GM21381 (cell line): ENCODE measurements around the gene ZNF366.

Experiments used
- ATAC-seq: cut with Tn5 transposase; IDR thresholded peaks from one replicate; pipeline ENCODE4 v1.9.1; 2021; ENCODE audit warnings: mild to moderate bottlenecking, moderate library complexity; ENCODE audit not compliant: unreplicated experiment

Gene ZNF366, protein sequence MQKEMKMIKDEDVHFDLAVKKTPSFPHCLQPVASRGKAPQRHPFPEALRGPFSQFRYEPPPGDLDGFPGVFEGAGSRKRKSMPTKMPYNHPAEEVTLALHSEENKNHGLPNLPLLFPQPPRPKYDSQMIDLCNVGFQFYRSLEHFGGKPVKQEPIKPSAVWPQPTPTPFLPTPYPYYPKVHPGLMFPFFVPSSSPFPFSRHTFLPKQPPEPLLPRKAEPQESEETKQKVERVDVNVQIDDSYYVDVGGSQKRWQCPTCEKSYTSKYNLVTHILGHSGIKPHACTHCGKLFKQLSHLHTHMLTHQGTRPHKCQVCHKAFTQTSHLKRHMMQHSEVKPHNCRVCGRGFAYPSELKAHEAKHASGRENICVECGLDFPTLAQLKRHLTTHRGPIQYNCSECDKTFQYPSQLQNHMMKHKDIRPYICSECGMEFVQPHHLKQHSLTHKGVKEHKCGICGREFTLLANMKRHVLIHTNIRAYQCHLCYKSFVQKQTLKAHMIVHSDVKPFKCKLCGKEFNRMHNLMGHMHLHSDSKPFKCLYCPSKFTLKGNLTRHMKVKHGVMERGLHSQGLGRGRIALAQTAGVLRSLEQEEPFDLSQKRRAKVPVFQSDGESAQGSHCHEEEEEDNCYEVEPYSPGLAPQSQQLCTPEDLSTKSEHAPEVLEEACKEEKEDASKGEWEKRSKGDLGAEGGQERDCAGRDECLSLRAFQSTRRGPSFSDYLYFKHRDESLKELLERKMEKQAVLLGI

DNA sequence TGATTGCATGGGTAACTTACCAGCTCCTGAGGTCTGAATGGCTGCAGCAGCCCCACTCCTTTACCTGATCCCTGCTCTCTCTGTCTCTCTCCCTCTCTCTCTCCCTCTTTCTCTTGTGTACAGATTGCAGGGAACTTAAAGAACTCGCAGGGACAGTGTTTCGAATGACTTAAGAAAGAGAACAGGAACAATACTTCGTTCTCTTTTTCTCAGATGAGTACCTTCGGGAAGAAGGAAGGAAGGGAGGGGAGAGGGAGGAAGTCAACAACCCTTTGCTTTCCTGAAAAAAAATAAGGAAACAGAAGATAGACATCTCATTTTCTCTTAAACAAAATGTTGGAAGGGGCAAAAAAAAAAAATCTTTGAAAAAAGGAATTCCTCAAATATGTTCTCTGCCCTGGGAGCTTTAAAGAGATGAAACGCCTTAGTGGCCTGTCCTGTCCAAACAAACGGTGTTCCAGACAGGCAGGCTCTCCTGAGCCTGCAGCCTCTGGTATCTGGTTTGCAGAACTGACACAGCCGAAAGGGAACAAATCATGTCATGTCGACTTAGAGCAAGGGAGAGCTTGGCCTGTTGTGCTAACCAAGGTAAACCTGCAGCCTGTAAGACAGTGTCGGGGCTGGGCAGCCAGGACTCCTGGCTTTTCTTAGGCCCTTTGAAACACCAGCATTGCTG, at the start of gene ZNF366:
Gene ZNF366 (minus strand): TSS at position 180 of the 676 bp plus-strand sequence. CDS start 45,914 bp downstream, outside the sequence.
- ATAC-seq = no peak

DNA sequence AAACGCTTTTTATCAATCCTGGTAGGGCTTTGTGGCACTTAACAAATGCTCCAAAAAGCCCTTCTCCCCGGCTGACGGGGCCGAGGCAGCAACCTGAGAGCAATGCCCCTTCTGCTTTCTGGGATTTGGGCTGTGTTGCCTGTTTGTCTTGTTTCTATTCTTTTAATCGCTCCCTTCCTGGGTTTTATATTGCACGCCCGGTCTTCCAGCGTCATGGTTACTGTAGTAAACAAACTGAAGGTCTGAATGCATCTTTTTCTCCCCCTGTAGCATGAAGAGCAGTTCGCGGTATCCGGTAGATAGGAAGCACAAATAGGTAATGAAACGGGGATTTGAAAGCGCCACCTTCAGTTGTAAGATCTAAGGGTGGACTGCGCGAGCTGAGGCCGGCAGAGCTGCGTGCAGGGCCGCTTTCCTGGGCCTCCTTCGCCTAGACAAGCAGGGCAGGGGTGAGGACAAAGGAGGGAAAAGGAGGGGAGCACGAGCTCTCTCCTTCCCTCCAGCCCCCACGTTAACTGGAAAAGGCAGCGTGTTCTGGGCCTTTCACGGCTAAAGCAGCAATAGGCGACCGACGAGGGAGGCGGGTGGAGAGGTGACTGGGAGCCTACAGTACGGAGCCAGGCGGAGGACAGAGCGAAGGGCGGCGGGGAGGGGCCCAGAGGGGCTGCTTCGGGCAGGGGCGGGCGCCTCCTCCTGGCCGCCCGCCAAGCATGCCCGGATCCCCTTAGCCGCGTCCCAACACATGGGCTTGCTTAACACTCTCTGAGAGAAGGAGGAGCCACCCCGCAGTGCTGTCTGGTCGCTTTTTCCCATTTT, 49.3 kb upstream of the ZNF366 start:
- peak; percentile 74 for ATAC-seq

DNA sequence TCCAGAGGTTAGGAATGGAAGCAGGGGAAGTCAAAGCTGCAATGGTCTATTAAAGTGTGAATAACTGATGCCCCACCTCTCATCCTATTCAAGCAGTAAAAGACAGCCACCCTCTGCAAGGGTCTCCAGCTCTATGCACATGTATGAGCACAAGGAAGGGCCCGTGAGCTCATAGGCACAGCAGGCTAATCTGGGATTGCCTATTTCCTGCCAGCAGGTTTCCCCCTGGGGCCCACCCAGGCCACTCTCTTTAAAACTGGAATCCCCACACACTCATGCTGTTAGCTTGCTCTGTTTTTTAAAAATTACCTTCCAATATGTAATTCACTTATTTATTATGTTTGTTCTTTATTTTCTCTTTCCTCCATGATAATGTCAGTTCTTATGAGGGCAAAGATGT, 48.7 kb upstream of the ZNF366 start:
- ATAC-seq = no peak

DNA sequence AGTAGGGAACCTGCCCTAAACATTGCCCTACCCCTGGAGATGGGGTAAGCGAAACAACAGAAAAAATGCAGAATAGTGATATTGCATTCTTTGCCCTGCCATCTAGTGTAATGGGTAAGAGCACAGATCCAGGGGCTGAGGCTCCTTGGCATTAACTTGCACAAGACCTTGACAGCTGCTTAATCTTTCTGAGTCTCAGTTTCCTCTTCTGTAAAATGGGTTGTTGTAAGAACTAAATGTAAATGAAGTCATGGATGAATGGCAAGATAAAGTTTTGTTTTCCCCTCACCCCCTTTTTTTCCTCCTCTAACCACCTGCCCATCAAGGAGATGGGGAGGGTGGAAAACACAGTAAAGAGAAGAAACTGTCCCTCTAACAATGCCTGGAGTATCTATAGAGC, 47.7 kb upstream of the ZNF366 start:
- ATAC-seq = no peak

DNA sequence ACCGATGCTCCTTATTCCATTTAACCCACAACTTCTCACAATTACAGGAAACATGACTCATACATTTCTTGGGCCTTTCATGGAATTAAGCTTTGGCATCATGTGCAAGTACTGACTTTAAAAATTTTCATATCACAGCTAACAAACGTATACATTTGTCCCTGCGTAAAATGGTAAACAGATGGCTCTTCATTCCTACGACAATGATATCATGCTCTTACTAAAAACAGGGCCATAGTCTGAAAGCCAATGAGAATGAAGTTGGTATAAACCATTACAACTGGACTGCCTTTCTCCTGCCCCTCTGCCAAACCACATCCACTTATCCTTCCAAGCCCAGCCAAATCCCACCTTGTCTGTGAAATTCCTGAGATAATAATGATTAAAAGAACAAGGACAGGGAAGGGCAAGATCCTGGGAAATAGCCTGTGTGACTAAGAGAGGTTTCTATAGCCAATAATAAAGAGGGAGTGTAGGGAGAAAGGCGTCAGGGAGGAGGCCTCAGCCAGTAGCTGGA, 44.9 kb upstream of the ZNF366 start:
- ATAC-seq = no peak

DNA sequence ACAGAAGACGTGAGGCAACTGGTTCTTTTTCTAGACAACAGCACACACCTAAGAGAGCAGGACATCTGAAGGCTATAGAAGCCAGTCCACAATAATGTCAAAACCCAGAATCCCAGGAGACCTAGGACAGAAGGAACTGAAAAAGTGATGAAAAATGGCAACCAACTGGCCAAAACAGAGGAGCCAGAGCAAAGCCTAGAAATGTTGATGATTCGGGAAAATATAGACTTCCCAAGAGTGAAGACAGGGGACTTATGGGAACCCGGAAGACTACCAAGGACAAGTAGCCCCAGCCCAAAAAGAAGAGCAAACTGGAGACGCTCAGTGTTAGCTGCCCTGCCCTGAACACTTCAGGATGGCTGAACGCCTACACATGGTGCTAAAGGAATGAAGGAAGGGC, 43.4 kb upstream of the ZNF366 start:
- ATAC-seq = no peak

DNA sequence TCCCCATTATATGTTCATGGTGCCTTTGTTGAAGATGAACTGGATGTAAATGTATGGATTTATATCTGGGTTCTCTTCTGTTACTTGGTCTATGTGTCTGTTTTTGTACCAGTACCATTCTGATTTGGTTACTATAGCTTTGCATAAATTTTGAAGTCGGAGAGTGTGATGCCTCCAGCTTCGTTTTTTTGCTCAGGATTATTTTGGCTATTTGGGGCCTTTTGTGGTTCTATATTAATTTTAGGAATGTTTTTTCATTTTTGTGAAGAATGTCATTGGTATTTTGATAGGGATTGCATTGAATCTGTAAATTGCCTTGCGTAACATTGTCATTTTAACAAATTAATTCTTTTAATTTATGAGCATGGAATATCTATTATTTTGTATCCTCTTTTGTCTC, 36.6 kb upstream of the ZNF366 start:
- ATAC-seq = no peak

DNA sequence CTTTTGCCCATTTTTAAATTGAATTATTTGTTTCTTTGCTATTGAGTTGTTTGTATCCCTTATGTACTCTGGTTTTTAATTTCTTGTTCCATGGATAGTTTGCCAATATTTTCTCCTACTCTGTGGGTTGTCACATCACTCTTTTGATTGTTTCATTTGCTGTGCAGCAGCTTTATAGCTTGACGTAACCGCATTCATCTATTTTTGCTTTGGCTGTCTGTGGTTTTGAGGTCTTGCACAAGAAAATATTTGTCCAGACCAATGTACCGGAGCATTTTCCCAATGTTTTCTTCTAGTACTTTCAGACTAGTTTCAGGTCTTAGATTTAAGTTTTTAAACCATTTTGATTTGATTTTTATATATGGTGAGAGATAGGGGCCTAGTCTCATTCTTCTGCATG, 36.2 kb upstream of the ZNF366 start:
- ATAC-seq = no peak

DNA sequence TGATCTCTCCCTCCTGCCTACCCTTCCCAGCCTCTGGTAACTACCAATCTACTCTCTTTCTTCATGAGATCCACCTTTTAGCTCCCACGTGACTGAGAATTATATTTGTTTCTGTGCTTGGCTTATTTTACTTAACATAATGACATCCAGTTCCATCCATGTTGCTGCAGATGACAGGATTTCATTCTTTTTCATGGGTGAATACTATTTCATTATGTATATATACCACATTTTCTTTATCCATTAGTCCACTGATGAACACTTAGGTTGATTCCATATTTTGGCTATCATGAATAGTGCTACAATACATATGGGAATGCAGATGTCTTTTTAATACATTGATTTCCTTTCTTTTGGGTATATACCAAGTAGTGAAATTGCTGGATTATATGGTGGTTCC, 35.5 kb upstream of the ZNF366 start:
- ATAC-seq = no peak

DNA sequence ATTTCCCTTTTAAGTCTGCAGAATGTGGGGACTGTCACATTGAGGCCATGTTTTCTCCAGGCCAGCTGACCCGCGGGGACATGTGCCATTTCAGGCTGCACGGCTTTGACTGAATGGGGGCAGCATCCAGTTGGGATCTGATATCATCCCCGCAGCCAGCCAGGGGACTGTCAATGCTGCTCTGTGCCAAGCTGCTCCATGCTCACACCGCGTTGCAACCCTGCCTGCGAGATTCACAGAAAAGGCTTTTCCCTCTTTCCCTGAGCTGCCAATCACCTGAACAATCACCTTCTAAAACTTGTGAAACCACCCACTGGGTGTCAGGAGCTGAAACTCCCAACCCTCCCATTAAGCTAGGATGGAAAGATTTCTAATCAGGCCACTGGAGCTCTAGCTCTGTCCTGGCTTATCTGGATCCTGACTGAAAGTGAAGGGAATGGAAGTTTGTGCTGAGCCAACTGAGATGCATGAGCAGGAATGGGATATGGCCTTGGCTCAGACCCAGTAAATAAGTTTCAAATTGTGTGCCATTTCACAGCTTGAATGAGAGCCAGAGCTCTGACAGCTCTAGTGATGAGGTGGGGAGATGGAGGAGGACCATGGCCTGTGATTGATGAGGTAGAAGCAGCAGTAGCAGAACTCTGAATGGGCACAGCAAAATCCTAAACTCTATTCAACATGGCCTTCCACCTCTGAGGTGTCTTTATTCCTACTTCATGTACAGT, 34.5 kb upstream of the ZNF366 start:
- no peak for ATAC-seq

DNA sequence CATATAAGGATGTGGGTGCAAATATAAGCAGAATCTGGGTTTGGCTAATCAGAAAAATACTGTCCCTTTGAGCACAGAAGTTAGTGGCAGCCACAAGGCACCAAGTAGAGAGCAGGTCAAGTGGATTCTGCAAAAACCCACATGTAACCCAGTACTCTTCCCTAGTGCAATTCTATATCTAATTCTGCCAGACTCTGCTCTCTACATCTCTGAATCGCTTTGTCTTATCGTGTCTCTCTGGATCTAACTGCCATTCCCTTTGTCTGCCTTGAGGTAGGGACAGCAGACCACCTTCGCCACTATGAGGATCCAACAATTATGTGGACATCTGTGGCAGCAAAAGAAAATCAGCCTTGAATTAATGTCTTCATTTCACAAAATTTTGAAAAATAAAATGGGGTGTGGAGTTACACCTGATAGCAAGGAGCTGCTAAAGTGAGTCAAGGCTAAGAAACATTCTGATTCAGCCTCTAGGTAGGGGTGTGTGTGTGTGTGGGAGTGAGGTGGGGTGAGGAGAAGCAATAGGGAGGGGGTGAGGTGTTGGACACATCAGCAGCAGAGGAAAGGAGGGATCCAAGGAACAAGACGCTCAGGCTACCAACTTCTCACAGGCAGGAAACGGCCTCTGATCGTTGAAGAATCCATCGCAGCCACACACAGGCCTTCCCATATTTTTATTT, 33.7 kb upstream of the ZNF366 start:
- no peak for ATAC-seq

DNA sequence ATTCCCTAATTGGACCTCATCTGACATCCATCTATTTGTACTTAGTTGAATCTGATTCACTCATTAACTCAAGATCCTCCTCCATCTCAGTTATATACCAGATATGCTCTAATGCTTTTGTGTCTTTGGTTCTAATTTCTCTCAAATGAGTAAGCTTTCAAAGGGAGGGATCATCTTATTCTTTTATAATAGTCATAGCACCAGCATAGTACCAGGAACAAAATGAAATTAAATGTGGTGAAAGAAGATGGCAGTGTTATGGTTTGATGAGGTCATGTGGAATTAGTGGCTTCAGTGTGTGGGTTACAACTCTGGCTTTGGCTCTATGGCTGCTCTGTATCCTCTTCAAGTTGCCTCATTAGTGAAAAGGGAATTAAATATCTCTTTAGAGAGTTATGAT, 32.5 kb upstream of the ZNF366 start:
- ATAC-seq = no peak

DNA sequence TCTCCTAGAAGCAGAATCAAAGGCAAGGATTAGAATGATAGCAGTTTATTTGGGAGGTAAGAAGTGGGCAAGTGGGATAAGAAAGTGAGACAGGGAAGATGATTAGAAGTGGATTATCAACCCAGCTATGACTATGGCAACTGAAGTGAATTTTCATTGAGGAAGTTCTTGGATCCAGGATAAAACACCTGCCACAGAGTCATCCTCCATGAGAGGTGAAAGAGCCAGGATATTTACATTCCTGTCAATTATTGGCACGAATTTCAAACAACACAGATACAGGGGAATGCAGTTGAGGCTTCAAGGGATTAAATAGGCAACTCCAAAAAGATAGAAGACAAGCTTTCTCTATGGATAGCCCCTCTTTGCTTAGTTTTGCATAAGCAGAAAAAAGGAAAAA, 31.8 kb upstream of the ZNF366 start:
- no peak for ATAC-seq

DNA sequence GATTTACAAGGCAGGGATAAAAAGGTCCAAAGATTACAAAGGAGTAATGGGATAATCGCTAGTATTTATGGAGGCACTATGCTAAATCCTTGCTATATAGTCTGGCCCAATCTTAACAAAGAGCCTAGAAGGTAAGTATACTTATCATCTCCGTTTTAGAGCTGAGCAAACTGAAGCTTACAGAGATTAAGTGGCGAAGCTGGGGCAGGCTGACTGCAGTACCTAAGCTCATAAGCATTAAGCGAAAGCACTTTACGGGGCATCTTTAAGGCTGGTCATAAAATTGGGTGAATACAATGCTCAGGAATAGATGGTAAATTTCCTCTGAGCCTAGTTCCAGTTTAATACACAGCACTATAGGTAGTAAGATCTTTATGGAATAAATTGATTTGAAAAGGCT, 30.0 kb upstream of the ZNF366 start:
- ATAC-seq = no peak

DNA sequence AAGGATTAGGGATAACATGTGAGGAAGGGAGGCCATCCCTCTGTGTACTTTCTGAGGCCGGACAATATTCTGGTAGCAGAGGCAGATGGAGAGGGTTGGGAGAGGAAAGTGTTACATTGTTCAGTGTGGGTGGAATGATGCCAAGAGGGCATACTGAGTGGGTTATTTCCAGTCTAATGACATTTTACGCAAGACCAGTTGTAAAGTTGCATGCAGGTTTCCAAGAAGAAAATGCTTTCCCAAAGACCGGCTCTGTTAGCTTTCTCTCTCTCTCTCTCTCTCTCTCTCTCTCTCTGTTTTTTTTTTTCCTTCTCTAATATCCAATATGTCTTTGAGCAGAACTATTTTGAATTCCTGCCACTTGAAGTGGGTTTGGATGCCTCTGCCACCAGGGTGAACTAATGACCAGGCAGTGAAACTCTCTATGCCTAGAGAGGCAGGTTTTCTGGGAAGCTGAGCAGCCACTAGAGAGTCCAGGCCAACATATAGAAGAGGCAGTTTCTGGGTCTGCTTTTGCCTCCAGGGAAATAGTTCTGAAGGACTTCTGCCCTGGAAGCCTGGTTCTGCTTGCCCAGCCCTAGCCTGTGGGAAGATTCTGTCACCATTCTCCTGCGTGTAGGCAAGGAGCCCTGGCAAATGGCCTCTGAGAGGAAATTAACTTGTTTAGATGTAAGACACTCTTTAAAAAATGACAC, 24.4 kb upstream of the ZNF366 start:
- ATAC-seq = no peak

DNA sequence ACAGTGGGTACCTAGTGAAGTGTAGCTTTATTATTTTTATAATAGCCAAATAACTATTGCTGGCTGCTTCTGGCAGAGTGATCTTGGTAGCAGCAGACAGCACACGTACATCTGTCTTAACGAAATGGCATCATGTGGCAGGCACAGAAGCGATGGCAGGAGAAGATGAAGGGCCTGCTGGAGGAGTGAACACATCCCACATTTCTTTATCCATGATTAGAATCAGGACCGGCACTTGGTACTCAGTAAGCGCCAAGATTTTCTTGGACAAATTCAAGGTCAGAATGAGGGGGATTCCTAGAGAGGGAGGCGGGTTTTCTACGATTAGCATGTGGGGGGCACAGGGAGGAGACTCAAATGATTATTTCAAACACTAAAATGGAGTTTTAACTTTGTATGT, 23.0 kb upstream of the ZNF366 start:
- ATAC-seq = no peak

DNA sequence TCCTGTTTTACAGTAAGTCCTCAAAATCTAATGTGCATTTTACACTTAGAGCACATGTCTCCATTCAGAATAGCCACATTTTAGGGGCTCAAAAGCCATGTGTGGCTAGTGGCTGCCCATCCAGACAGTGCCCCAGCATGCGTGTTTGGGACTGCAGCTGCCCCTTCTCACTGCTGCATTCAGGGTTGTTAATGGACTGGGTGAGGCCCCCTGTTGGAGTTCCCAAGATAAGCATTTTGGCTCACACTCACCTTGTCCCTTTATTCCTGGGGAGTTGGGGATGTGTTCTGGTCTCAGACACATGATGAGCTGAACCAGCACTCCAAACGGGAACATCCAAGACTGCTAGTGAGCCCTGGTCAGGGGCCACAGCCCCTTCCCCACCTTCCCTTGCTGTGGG, 22.2 kb upstream of the ZNF366 start:
- no peak for ATAC-seq

DNA sequence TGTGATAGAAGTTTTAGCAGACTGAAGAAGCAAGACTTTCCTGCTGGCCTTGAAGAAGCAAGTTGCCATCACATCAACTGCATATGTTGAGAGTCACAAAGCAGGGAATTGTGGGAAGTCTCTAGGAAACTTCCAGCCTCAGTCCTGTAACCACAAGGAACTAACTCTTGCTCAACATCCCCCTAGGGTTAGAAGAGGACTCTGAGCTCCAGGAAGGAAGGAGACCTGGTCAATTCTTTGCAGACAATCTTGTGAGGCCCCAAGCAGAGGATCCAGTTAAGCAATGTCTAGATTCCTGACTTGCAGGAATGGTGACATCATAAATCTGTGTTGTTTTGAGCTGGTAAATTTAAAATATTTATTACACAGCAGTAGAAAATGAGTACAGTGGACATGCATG, 18.6 kb upstream of the ZNF366 start:
- no peak for ATAC-seq
